Measurements from ENCODE around the gene ZNF625.

DNA sequence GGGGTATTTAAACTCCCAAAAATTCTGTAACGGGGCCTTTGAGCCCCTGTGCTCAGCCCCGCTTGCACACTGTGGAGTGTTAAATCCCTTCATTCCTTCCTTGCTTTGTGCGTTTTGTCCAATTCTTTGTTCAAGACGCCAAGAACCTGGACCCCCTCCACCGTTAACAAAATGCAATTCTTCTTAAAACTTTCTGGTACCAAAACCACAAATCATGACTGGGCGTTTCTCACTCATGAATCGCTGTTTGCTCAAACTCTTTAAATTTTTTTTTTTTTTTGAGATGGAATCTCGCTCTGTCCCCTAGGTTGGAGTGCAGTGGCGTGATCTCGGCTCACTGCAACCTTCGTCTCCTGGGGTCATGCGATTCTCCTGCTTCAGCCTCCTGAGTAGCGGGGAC lies 17.3 kb downstream of the ZNF625 start:
- TF ChIP-seq, protein P1, sequence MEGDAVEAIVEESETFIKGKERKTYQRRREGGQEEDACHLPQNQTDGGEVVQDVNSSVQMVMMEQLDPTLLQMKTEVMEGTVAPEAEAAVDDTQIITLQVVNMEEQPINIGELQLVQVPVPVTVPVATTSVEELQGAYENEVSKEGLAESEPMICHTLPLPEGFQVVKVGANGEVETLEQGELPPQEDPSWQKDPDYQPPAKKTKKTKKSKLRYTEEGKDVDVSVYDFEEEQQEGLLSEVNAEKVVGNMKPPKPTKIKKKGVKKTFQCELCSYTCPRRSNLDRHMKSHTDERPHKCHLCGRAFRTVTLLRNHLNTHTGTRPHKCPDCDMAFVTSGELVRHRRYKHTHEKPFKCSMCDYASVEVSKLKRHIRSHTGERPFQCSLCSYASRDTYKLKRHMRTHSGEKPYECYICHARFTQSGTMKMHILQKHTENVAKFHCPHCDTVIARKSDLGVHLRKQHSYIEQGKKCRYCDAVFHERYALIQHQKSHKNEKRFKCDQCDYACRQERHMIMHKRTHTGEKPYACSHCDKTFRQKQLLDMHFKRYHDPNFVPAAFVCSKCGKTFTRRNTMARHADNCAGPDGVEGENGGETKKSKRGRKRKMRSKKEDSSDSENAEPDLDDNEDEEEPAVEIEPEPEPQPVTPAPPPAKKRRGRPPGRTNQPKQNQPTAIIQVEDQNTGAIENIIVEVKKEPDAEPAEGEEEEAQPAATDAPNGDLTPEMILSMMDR (IDR thresholded peaks at IDR 0.05), result no peak
- no peak for TF ChIP-seq POLR2A (IDR thresholded peaks at IDR 0.05)

All from esophagus squamous epithelium (tissue), 4 donors.